Activated CD8-positive, alpha-beta memory T cell treated with anti-CD3 and anti-CD28 coated beads for 4 hours (primary cell): ENCODE results near the gene DNAJC22.
"Not testable (repeated sequence)": the region's sequence is repeated elsewhere in the genome, so short reads cannot be mapped to it uniquely, and the experiment has no call there.

Source experiments
- DNase-seq, 2 donors: peaks; one replicate each; pipeline ENCODE4 v3.0.0-alpha.2; 2020; ENCODE audit warnings: low read depth in 2 of 2

Gene DNAJC22

DNA sequence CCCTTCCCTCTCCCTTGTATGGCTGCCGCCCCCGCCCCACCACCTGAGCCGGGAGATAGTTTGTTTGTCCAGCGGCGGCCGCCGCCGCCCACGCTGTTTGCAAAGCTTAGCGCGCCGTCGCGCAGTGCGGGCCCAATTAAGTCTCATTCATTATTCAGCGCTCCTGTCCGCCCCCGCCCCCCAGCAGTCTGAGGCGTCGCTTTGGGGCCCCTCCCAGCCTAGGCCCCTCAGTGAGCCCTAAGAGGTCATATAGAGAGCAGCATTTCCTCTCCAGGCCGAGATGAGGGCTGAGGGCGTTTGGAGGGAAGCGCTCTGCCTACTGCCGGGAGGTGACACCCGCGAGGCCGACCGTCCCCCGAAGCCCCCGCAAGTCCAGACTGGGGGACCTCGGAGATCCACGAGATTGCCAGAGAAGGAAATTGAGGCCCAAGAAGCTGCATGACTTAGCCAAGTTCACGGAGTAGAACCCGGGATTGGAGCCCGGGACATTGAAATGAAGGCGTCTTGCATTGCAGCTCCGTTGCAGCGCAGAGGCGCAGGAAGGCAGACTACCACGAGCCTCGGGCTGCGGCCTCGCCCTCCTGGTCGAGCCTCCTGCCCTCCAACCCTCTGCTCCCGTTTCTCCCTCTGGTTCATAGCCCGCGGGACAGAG, at the start of gene DNAJC22:
Gene DNAJC22 (plus strand): TSS at position 230 of the 652 bp plus-strand sequence. CDS start 1,985 bp downstream, outside the sequence.
- no peak for DNase-seq

DNA sequence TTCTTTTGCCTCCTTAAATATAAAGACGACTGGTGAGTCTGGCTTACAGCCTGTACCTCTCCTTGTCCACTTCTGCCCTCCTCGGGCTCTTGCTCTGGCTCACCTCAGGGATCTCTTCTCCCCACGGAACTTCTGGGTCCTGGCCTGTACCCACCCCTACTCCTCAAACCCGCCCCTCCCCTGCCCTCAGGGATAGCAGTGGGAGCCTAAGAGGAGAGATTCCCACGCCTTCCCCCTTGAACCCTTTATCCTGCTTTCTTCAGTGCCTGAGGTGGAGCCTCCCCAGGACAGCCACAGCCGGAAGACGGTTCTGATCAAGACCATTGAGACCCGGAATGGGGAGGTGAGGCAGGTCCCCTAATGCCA, 49.0 kb upstream of the DNAJC22 start:
- no peak for DNase-seq

DNA sequence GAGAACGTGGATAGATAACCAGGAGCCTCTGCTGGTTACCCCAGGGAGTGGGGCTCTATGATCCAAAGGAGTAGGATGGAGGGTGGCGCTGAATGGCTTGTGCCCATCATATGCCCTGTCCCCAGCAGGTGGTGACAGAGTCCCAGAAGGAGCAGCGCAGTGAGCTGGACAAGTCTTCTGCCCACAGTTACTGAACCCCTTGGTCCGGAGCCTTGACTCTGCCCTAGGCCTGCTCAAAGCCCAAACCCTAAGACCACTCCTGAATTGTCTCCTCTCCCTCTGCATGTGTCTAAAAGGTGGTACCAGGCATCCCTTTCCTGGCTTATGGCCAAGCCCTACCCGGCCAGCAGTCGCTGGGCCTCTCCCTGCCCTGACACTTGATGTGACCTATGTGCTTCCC, 48.5 kb upstream of the DNAJC22 start:
- DNase-seq, result no peak

DNA sequence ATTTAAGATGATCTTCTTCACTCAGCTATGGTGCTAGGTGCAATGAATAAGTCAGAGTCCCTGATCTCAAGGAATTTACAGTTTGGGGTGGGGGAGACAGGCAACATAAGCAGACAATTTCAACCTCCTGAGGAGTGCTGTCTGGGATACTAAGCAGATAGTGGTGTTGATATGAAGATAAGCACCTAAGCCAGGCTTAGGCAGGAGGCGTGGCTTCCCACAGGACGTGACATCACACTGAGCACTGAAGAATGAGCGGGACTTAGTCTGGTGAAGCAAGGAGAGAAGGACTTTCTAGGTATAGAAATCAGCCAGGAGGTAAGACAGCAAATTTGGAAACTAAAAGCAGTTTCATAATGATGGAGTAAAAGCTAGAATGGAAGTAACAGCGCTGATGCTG, 44.9 kb upstream of the DNAJC22 start:
- DNase-seq, result no peak

DNA sequence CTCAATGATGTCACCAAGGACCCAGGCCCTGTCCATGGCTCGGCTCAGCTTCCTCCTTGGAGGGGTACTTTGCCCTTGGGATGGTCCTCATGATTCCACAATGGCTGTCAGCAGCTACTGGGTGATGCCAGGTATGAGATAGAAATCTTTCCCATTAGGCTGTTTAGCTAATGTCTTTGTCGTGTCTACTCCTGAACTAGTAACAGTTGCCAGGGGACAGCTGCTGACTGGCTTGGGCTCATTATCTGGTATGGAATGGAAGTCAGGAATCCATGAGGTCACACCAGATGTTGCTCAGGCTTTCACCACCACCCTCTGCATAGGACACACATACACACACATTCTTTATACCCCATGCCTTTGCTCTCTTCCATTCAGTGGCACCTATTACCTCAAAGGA, 42.5 kb upstream of the DNAJC22 start:
- no peak for DNase-seq

DNA sequence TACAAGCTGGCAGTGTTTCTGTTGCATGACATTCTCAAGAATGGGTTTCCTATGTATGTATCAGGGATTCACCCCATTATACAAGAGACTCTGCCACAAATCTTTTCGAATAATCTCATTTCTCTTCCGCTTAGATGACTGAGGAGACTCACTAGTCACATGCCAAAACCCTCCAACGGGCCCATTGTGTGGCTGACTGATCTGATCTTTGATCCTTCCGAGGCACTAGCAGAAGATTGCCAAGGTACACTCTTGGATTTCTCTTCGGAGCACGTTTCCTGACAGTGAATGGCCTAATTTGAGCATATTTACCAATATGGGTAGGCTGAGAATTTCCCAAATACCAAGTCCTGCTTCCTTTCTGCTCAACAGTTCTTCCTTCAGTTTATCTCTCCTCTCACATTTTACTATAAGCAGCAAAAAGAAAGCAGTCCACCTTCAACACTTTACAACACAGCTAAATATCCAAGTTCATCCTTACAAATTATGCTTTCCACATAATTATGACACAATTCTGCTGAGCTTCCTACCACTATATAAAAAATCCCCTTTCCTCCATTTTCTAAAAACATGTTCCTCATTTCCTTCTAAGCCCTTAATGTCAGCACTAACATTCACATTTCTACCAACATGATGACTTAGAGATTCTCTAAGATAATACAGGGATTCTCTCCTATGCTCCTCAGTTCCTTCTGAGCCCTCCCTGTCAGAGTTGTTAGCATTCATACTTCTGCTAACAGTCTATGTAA, 40.8 kb upstream of the DNAJC22 start:
- DNase-seq, result no peak

DNA sequence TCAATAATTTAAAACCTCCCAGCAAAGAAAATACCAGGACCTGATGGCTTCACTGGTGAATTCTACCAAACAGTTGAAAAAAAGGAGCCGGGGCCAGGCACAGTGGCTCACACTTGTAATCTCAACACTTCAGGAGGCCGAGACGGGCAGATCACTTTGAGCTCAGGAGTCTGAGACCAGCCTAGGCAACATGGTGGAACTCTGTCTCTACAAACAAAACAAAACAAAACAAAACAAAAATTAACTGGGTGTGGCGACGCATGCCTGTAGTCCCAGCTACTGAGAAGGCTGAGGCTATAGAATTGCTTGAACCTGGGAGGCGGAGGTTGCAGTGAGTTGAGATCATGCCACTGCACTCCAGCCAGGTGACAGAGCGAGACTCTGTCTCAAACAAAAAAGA, 37.3 kb upstream of the DNAJC22 start:
- no peak for DNase-seq

DNA sequence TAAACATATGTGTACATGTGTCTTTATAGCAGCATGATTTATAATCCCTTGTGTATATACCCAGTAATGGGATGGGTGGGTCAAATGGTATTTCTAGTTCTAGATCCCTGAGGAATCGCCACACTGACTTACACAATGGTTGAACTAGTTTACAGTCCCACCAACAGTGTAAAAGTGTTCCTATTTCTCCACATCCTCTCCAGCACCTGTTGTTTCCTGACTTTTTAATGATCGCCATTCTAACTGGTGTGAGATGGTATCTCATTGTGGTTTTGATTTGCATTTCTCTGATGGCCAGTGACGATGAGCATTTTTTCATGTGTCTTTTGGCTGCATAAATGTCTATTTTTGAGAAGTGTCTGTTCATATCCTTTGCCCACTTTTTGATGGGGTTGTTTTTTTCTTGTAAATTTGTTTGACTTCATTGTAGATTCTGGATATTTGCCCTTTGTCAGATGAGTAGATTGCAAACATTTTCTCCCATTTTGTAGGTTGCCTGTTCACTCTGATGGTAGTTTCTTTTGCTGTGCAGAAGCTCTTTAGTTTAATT, 36.2 kb upstream of the DNAJC22 start:
- not testable (repeated sequence) for DNase-seq

DNA sequence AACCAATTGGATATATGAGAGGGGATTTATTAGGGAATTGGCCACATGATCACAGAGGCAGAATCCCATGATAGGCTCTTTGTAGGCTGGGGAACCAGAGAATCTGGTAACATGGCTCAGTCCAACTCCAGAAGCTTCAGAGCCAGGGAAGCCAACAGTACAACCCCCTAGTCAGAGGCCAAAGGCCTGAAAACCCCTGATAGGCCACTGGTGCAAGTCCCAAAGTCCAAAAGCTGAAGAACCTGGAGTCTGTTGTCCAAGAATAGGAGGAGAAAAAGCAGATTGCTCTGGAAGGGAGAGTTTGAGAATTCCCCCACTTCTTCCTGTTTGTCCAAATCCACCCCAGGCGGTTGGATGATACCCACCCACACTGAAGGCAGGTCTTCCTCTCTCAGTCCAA, 31.9 kb upstream of the DNAJC22 start:
- no peak for DNase-seq

DNA sequence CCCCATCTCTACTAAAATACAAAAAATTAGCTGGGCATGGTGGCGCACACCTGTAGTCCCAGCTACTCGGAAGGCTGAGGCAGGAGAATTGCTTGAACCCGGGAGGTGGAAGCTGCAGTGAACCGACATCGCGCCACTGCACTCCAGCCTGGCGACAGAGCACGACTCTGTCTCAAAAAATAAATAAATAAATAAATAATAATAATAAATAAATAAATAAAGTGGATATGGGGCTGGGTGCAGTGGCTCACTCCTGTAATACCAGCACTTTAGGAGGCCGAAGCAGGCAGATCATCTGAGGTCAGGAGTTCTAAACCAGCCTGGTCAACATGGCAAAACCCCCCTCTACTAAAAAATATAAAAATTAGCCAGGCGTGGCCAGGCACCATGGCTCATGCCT, 29.6 kb upstream of the DNAJC22 start:
- not testable (repeated sequence) for DNase-seq

DNA sequence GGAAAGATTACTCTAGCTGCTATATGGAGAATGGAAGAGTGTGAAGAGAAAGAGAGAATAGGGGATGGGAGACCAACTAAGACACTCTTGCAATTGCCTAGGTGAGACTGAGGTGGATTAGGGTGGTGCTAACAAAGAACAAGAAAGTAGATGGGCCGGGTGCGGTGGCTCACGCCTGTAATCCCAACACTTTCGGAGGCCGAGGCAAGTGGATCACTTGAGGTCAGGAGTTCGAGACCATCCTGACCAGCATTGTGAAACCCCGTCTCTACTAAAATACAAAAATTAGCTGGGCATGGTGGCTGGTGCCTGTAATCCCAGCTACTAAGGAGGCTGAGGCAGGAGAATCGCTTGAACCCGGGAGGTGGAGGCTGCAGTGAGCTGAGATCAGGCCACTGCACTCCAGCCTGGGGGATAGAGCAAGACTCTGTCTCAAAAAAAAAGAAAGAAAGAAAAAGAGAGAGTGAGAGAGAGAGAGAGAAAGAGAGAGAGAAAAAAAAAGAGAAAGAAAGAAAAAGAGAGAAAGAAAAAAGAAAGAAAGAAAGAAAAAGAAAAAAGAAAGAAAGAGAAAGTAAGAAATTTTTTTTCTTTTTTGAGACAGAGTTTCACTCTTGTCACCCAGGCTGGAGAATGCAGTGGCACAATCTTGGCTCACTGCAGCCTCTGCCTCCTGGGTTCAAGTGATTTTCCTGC, 26.1 kb upstream of the DNAJC22 start:
- DNase-seq, result not testable (repeated sequence)

DNA sequence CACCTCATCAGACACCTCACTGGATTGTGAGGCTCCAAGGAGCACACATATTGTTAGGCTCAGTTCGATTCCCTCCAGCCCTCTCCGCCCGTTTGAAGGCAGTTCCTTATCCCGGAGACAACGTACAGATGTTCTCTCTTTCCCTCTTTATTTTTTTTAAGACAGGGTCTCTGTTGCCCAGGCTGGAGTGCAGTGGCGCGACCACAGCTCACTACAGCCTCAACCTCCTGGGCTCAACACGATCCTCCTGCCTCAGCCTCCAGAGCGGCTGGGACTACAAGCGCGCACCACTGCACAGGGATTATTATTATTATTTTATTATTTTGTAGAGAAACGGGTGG, 24.4 kb upstream of the DNAJC22 start:
- DNase-seq, result no peak

DNA sequence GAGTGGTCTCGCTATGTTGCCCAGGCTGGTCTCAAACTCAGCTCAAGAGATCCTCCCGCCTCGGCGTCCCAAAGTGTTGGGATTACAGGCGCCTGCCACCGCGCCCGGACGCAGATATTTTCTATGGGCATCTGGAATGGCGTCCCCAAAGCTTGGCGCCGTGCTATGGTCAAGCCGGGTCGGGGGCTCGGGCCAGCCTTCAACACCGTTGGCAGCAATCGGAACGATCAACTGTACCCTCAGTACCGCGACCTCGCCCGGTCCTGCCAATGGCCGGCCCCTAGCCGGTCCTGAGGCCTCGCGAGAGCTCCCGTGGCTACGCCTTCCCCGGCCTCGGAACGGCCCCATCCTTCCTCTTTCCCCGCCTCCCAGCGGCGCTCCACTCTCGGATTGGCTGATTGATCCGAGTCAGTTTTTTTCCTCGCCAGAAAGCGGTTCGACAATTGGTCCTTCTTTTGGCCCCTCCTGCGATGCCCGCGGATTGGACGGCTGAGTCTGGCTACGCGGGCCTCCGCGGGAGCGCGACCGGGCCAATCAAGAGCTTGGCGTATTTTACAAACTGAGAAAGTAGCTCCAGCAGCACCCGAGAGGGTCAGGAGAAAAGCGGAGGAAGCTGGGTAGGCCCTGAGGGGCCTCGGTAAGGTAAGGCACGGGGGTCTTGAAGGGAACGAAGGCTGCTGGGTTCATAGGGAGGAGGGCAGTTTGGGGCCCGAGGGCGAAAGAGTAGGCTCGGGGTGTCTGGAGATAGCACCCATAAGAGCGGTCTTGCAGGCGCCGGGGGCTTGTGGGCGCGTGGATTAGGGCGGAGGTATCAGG, 23.8 kb upstream of the DNAJC22 start, which contains the start of gene TROAP:
Gene TROAP (plus strand): TSS at position 548 of the 816 bp plus-strand sequence. CDS start 354 bp downstream, outside the sequence.
- peak; percentile 91 to 94 for DNase-seq

DNA sequence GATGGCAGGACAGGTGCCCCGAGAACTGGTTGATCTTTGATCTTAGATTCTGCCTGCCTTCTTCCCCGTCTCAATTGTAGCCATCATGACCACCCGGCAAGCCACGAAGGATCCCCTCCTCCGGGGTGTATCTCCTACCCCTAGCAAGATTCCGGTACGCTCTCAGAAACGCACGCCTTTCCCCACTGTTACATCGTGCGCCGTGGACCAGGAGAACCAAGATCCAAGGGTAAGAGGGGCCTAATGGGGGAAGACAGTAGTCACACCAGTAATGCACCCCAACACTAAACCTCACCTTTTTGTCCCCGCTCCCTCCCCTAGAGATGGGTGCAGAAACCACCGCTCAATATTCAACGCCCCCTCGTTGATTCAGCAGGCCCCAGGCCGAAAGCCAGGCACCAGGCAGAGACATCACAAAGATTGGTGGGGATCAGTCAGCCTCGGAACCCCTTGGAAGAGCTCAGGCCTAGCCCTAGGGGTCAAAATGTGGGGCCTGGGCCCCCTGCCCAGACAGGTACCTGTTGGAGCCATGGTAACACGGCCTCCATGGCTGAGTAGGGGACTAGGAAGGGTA, 23.1 kb upstream of the DNAJC22 start:
- DNase-seq, result no peak

DNA sequence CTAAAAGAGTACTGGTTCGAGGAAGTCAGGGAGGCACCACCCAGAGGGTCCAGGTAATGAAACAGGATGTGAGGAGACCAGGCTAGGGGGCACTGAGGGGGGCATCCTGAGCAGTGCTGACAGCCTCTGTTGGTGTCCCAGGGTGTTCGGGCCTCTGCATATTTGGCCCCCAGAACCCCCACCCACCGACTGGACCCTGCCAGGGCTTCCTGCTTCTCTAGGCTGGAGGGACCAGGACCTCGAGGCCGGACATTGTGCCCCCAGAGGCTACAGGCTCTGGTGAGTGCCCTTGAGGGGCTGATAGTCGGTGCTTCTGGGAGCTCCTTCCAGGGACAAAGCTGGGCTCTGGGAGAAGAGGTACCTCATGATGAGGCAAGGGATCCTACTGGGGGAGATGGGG, 21.1 kb upstream of the DNAJC22 start:
- DNase-seq, result no peak

DNA sequence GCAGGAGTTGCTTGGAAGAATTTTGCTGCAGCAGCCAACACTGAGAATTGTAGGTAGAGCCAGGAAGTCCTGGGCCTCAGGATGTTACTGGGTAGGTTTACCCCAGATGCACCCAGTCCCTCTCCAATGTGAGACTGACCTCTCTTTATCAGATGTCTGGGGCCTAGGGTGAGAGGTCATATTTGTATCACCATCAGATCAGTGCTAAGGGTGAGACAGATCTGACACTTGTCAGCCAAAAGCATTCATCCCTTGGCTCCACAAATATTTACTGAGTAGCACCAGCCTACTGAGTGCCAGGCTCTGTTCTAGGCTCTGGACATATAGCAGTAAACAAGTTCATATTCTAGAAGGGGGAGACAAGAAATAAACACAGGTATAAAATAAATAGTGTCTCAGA, 19.3 kb upstream of the DNAJC22 start:
- DNase-seq, result no peak

DNA sequence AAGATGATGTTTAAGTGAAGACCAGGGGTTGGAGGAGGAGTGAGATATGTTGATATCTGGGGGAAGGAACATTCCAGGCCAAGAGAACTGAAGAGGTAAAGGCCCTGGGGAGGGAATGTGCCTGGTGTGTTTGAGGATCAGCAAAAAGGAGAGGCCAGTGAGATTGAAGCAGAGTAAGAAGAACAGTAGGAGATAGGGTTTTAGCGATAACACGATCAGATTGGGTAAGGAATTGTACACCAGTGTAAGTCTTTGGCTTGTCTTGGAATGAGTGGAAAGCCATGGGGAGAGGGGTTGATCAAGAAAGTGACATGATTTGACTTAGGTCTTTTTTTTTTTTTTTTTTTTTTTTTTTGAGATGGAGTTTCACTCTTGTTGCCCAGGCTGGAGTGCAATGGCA, 18.8 kb upstream of the DNAJC22 start:
- no peak for DNase-seq

DNA sequence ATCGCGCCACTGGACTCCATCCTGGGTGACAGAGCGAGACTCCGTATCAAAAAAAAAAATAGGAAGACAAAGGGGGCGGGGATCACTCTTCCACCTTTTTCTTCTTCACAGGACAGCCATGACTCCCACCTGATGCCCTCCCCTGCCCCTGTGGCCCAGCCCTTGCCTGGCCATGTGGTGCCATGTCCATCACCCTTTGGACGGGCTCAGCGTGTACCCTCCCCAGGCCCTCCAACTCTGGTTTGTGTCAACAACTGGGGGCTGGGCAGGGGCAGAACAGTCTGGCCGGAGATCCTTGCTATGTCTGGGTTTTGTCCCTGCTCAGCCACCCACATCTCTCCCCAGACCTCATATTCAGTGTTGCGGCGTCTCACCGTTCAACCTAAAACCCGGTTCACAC, 17.9 kb upstream of the DNAJC22 start:
- no peak for DNase-seq

DNA sequence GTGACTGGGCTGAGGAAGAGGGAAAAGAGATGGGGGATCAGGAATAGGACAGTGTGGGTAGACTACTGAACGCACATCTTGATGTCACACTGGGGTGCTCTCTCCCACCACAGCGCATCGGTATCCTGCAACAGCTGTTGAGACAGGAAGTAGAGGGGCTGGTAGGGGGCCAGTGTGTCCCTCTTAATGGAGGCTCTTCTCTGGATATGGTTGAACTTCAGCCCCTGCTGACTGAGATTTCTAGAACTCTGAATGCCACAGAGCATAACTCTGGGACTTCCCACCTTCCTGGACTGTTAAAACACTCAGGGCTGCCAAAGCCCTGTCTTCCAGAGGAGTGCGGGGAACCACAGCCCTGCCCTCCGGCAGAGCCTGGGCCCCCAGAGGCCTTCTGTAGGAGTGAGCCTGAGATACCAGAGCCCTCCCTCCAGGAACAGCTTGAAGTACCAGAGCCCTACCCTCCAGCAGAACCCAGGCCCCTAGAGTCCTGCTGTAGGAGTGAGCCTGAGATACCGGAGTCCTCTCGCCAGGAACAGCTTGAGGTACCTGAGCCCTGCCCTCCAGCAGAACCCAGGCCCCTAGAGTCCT, 16.6 kb upstream of the DNAJC22 start:
- DNase-seq, result no peak

DNA sequence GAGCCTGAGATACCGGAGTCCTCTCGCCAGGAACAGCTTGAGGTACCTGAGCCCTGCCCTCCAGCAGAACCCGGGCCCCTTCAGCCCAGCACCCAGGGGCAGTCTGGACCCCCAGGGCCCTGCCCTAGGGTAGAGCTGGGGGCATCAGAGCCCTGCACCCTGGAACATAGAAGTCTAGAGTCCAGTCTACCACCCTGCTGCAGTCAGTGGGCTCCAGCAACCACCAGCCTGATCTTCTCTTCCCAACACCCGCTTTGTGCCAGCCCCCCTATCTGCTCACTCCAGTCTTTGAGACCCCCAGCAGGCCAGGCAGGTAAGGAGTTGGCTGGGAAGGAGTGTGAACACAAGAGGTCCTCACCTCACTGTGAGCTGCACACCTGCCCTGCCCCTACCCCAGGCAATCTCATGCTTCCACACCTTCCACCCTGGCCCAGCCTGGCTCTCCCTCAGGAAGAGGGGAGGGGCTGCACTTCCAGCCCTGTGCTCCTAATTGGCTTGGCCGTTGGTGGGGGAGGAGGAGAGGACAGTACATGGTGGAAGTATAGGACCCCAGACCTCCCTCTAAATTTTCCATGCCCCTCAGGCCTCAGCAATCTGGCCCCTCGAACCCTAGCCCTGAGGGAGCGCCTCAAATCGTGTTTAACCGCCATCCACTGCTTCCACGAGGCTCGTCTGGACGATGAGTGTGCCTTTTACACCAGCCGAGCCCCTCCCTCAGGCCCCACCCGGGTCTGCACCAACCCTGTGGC, 15.9 kb upstream of the DNAJC22 start:
- no peak for DNase-seq
